GM23338 (cell line): ENCODE results near the gene FAM168A.

Experiments used
- EZH2 ChIP-seq: fragments of 200-600 bp; sonication (generic); IDR thresholded peaks from one replicate; pipeline ENCODE4 v1.8.0; 2017; ENCODE audit warnings: antibody characterized with exemption, mild to moderate bottlenecking, low read depth; ENCODE audit not compliant: unreplicated experiment
- JUNB ChIP-seq: IDR thresholded peaks from one replicate; pipeline ENCODE4 v1.6.1; 2016; ENCODE audit warnings: antibody characterized with exemption; ENCODE audit not compliant: unreplicated experiment
- POLR2AphosphoS5 ChIP-seq: IDR thresholded peaks from 2 replicates; pipeline ENCODE4 v1.6.1; 2016; ENCODE audit warnings: antibody characterized with exemption, low read depth
- TF ChIP-seq, protein P1 (sequence below), 2 experiments: fragments of 200-600 bp in 1 of 2; sonication (generic) in 1 of 2; conservative IDR thresholded peaks; 2 replicates each; pipeline versions ENCODE4 v1.5.1 to v1.6.1; 2016 to 2017; ENCODE audit warnings: antibody characterized with exemption in 2 of 2, low read depth in 2 of 2, mild to moderate bottlenecking in 2 of 2, moderate library complexity in 1 of 2

DNA sequence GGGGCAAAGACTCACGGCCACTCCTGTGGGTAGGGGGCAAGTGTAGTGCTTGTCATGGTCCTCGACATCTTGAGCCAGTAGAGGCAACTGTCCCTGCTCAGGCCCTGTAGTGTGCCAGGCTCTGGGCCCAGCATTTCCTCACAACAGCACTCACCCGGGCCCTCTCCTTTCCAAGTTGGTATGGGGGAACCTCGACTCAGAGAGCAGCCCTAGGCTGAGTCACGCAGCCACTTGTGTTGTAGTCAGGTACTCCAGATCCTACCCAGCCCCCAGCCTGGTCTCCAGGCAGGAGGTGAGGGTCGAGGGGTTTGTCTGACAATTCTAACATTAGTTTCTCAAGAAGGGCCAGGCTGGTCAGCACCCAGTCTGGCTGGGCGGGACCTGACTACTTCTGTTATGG, 217.6 kb downstream of the FAM168A start:
- TF ChIP-seq, protein P1, sequence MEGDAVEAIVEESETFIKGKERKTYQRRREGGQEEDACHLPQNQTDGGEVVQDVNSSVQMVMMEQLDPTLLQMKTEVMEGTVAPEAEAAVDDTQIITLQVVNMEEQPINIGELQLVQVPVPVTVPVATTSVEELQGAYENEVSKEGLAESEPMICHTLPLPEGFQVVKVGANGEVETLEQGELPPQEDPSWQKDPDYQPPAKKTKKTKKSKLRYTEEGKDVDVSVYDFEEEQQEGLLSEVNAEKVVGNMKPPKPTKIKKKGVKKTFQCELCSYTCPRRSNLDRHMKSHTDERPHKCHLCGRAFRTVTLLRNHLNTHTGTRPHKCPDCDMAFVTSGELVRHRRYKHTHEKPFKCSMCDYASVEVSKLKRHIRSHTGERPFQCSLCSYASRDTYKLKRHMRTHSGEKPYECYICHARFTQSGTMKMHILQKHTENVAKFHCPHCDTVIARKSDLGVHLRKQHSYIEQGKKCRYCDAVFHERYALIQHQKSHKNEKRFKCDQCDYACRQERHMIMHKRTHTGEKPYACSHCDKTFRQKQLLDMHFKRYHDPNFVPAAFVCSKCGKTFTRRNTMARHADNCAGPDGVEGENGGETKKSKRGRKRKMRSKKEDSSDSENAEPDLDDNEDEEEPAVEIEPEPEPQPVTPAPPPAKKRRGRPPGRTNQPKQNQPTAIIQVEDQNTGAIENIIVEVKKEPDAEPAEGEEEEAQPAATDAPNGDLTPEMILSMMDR (conservative IDR thresholded peaks at IDR 0.05; ENCODE audit: low read depth in 2 of 2): no peak
- TF ChIP-seq POLR2AphosphoS5 (no peak), EZH2 (no peak), JUNB (no peak)
